PFSK-1 (cell line): ENCODE measurements around the gene TNFSF4.

ENCODE experiments used
- POLR2AphosphoS5 ChIP-seq: IDR thresholded peaks from 2 replicates; pipeline ENCODE4 v1.6.1; 2012; ENCODE audit warnings: low read depth, mild to moderate bottlenecking, control low read depth, low read length, moderate library complexity
- SIN3A ChIP-seq: IDR thresholded peaks from 2 replicates; pipeline ENCODE4 v1.6.1; 2012; ENCODE audit warnings: mild to moderate bottlenecking, low read length, moderate library complexity, borderline replicate concordance; ENCODE audit not compliant: insufficient read depth
- TAF1 ChIP-seq: IDR thresholded peaks from 2 replicates; pipeline ENCODE4 v1.6.1; 2012; ENCODE audit warnings: low read length, control low read depth, borderline replicate concordance; ENCODE audit not compliant: insufficient read depth
- TF ChIP-seq, protein P1 (sequence below), 2 experiments: IDR thresholded peaks; 2 replicates each; pipeline versions ENCODE4 v1.6.1 to v1.8.0; 2011 to 2012; ENCODE audit warnings: low read depth in 2 of 2, low read length in 2 of 2, control low read depth in 1 of 2, inconsistent platforms in 1 of 2, mild to moderate bottlenecking in 1 of 2, moderate library complexity in 1 of 2; ENCODE audit not compliant: insufficient read depth in 1 of 2

DNA sequence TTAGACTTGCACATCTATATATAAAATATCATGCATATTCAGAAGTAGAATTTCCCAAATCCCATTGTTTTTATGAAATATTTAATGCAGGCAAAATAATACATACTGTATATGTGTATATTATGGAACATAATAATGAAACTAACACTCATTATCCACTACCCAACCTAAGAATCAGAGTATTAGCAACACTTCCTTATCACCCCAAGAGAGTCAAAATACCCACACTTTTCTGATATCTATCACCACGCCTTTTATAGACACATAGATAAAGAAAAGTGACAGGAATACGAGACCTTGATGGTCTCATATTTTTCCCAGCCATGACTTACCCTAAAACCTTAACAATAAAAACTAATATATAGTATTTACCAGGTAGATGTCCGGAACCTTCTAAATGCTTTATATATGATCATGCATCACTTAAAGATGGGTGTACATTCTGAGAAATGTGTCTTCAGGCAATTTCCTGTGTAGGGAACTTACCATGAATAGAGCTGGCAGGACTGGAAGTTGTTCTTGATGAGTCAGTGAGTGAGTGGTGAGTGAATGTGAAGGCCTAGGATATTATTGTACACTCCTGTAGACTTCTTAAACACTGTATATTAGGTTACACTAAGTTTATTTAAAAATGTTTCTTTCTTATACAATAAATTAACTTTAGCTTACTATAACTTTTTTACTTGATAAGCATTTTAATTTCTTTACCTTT lies 45.5 kb downstream of the TNFSF4 start:
- no peak for TF ChIP-seq POLR2AphosphoS5
- TF ChIP-seq, protein P1, sequence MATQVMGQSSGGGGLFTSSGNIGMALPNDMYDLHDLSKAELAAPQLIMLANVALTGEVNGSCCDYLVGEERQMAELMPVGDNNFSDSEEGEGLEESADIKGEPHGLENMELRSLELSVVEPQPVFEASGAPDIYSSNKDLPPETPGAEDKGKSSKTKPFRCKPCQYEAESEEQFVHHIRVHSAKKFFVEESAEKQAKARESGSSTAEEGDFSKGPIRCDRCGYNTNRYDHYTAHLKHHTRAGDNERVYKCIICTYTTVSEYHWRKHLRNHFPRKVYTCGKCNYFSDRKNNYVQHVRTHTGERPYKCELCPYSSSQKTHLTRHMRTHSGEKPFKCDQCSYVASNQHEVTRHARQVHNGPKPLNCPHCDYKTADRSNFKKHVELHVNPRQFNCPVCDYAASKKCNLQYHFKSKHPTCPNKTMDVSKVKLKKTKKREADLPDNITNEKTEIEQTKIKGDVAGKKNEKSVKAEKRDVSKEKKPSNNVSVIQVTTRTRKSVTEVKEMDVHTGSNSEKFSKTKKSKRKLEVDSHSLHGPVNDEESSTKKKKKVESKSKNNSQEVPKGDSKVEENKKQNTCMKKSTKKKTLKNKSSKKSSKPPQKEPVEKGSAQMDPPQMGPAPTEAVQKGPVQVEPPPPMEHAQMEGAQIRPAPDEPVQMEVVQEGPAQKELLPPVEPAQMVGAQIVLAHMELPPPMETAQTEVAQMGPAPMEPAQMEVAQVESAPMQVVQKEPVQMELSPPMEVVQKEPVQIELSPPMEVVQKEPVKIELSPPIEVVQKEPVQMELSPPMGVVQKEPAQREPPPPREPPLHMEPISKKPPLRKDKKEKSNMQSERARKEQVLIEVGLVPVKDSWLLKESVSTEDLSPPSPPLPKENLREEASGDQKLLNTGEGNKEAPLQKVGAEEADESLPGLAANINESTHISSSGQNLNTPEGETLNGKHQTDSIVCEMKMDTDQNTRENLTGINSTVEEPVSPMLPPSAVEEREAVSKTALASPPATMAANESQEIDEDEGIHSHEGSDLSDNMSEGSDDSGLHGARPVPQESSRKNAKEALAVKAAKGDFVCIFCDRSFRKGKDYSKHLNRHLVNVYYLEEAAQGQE (IDR thresholded peaks at IDR 0.05; ENCODE audit: insufficient read depth in 1 of 2, low read depth in 2 of 2, low read length in 2 of 2) = no peak
- TF ChIP-seq TAF1 = no peak
- no peak for TF ChIP-seq SIN3A
